NCI-H69 (cell line): ENCODE results near the gene UBA6.
"Not testable (repeated sequence)": the region's sequence is repeated elsewhere in the genome, so short reads cannot be mapped to it uniquely, and the experiment has no call there.

Experiments
- DNase-seq: peaks from one replicate; lab custom pipeline; 2025; lab: John Stamatoyannopoulos, UW

Gene UBA6

GRCh38 chr4:67713529-67714247, 12.7 kb upstream of the UBA6 start:
- no peak for DNase-seq

DNA sequence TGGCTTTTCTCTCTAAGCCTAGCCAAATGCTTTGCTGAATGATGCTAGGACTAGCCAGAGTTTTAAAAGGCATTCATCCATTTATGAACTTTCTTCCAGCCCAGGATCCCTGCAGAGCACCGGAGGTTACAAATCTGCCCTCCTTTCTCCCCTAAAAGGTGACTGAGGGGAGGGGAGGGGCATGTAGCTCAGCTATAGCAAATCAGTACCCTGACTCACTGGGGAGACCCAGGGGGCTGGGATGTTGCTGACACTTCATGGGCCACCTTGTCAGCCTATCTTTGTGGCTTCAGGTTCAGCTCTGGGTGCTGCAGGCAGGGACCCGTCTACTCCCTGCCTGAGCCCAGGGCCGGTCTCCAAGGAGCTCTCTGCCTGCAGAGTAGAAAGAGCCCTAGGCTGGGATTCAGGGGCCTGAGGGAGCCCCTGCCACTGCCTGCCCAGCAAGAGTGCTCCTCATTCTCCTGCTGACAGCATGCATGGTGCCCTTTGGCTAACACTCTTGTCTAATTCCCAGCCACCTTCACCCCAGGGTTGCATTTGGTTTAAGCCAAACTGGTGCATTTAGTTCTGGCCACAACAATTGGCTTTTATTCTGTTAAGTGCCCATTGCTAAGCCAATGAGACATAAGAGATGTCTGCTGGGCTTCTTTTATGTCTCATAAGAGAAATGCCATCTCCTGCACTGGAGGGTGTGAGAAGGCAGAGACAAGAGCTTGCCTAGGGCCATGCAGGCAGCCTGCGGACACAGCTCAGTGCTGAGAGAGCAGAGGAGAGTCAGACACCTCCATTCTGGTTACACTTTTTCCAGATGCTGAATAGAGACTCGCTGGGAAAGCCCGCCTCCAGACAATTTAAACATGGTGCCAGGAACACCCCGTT, 11.9 kb upstream of the UBA6 start:
- DNase-seq = peak; percentile 18

DNA sequence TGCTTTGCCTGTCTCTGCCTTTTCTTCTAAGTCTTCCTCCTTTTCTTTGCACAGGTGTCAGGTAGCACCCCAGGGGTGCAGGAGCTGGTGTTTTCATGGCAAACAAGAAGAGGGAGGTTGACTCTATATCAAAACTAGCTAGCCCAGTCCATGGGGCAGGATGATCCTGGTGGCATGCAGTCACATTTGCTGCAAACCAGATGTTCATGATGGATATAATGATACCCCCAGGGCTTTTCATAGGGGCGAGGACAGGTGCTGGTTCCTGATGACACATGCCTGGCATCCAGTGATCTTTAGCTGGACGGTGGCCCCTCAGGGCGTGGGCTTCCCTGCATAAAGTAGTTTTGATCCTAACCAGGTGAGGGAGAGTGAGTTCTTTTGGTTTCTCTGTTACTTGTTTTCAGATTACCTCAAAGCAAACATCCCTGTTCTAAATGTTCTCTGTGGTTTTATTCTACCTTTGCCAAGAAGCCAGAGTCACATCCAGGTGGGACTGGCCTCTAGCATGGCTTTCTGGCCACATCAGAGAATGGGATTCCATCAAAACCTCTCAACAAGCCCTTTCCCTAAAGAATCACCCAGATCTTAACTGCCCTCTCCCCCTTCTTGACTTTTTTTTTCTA, 11.2 kb upstream of the UBA6 start:
- DNase-seq = peak; percentile 78

DNA sequence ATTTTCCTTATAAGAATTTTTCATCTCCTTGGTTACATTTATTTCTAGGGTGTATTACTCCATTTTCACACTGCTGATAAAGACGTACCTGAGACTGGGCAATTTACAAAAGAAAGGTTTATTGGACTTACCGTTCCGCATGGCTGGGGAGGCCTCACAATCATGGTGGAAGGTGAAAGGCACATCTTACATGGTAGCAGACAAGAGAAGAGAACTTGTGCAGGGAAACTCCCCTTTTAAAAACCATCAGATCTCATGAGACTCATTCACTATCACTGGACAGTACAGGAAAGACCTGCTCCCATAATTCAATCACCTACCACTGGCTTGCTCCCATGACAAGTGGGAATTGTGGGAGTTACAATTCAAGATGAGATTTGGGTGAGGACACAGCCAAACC, 5.7 kb upstream of the UBA6 start:
- not testable (repeated sequence) for DNase-seq

- DNase-seq = no peak
These were observed 3.9 kb upstream of the UBA6 start for GRCh38 chr4:67704843-67705242.

- DNase-seq = no peak
These were observed 1.2 kb upstream of the UBA6 start for GRCh38 chr4:67702166-67702565.

- peak; percentile 48 for DNase-seq
These were observed 529 bp upstream of the UBA6 start for GRCh38 chr4:67701517-67701850.

- peak; percentile 36 for DNase-seq
These were observed 728 bp downstream of the UBA6 start for GRCh38 chr4:67700116-67700737.

- DNase-seq = peak; percentile 19
These were observed 1.4 kb downstream of the UBA6 start for GRCh38 chr4:67699603-67700002.

DNA sequence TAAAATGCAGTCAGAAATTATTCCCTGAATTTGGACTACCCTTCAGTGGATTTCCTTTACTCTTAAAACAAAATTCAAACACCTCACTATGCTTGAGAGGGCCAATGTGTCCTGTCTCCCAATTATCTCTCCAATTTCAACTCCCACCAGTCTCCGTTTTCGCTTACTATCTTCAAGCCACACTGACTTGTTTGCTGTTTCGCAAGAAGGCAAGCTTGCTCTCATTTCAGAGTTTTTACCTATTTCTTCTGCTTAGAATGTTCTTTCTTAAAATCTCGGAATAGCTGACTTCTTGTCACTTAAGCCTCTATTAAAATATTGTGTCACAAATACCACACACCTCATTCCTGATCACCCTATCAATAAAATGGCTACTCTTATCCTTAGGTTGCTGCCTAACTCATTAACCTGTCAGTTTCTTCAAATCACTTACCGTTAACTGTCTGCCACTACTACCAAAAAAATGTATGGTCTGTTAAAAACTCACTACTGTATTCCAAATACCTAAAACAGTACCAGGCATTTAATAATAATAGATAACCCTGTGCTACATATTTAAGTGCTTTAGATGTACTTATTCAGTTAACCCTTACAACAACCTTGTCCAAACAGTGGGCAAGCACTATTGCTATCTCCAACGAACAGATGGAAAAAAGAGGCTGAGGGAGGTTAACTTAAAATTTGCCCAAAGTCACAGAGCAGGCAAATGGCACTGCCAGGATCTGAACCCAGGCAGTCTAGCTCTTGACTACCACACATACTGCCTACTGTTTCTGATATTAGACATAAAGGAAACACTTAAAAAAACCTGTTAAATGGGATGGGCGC, 2.9 kb downstream of the UBA6 start:
- DNase-seq = no peak

DNA sequence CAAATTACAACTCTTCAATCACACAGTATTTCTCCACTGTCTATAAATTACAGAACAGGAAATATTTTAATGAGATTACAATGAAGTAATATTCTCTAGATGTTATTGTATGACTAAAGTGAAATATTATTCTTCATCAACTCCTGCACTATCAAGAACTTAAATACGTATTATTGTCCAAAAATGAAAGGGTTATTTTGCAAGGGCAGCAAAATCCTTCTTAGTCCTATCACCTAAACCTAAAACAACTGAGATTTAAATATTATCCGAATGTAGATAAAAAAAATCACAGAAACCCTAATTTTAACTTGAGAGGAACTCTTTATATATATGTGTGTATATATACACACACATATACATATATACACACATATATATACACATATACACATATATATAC, 4.9 kb downstream of the UBA6 start:
- no peak for DNase-seq

GRCh38 chr4:67694662-67695061, 6.3 kb downstream of the UBA6 start:
- no peak for DNase-seq

DNA sequence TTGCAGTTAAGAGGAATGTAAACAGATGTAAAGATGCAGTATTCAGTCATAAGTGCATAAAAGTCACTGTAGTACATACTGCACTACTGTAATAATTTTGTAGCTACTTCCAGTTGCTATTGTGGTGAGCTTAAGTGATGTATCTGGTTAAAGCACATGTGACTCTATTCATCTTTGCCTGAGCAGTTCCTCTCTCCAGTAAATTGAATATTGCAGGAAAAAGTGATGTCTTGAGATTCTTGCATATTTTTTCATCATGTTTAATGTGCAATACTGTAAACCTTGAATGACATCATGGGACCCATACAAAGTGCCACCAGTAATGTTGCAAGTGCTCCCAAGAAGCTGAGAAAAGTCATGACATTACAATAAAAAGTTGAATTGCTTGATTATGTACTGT, 9.6 kb downstream of the UBA6 start:
- no peak for DNase-seq

DNA sequence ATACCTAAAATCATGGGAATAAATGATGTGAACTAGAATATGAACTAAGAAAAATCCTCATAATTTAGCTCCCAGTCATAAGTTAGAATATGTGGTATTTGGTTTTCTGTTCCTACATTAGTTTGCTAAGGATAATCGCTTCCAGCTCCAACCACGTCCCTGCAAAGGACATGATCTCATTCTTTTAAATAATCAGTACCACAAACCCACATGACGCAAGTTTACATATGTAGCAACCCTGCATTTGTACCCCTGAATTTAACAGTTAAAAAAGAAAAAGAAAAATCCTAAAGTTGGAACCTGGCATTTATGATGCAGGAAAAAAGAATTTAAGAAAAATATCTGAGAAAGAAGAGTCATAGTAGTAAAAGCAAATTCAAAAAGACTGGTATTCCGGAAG, 13.3 kb downstream of the UBA6 start:
- no peak for DNase-seq

- DNase-seq = no peak
These were observed 15.5 kb downstream of the UBA6 start for GRCh38 chr4:67685532-67685859.

DNA sequence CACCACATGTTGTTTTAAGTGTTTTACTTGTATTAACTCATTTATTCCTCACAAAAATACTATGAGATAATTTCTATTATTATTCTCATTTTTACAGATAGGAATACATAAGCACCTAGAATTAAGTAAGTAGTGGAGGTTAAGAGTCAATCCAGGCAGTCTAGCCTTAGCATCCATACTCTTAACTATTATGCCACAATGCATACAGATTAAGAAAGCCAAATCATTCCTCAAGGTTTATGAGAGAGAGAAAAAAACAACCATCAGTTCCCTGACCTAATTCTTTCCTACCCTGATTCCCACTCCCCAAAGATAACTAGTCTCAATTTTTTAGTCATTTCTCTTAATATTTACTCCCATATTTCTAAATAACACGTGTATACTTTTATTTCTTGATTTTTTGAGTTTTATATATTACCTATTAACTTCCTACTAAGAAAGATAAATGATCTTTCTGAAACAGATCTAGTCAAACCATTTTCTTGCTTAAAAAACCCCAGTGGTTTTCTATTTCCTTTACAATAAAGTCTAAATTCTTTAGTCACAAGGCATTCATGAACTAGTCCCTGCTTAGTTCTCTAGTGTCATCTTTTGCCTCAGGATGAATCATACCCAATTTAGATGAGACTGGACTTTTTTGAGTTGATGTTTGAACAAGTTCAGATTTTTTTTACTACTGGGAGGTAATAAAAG, 16.0 kb downstream of the UBA6 start:
- no peak for DNase-seq

DNA sequence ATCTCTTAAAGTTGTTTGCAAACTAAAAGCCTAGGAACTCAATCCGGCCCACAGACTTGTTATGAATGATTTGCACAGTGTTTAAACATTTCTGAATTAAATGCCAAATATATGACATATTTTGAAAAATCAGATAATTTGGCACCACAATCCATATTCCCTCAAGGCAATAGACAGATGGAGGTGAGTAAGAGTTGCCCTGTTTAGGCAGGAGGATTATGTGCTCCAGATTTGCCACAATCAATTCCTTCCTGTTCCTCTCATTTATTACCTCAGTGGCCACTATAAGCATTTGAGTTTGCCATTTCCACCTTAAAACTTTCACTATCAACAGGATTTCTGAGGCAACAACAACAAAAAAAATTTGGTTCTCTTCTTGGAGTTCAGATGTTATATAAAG, 18.7 kb downstream of the UBA6 start:
- no peak for DNase-seq

GRCh38 chr4:67680581-67681222, 20.3 kb downstream of the UBA6 start:
- no peak for DNase-seq

DNA sequence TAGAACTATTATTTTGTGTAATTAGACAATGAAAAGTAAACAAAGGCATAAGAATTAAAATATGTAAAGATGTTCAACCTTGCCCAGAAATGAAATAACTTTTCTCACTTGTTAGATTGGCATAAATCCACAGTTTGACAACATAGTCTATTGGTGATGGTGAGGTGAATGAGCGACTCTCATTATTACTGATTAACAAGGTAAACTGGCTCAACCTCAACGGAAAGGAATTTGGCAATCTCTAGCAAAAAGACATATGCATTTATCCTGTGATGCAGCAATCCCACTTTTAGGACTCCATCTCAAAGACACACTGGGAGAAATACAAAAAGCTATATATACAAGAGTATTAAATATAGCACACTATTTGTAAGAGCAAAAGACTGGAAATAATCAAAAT, 22.3 kb downstream of the UBA6 start:
- no peak for DNase-seq

DNA sequence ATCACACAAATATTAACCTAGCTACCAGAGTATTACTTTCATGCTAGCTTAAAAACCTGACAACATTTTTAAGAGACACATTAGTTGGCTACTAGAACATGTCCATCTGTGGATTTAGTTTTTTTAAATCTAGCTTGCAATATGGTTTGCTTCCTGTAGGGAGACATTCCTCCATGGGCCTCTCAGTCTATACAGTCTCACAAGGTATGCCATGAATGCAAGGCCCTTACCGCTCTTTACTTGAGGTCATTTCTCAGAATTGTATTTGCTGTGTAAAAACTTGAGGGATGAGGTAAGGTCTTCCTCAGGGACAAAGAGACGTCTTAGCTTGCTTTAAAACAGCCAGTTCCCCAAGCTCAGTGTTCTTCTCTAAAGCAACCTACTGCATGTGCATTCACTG, 26.9 kb downstream of the UBA6 start:
- no peak for DNase-seq

DNA sequence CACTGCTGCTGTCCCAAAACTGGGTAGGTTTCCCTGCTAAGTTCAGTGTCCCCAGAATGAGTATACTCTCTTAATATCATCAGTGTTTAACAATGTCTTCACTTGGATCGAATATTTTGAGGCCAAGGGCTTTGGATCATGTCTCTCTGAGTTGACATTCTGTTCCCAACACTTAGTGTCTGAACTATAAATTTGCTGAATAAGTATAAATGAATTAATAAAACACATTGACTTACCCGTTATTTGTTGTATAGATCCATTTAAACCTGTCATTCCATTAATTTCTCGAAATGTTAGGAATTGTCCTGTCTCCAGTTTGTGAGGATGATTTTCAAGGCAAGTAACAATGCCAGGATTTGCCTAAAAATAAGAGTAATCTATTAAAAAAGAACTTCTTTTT, 32.6 kb downstream of the UBA6 start:
- DNase-seq = no peak
